Measurements from ENCODE around the gene BHMT2. TPM values are rescaled to one million over a fixed set of nuclear protein-coding genes. Genes with fewer than 3 reads are reported as not detected.

BHMT2 gene
- total RNA-seq, 1 donor from 2014 or later = not detected

DNA sequence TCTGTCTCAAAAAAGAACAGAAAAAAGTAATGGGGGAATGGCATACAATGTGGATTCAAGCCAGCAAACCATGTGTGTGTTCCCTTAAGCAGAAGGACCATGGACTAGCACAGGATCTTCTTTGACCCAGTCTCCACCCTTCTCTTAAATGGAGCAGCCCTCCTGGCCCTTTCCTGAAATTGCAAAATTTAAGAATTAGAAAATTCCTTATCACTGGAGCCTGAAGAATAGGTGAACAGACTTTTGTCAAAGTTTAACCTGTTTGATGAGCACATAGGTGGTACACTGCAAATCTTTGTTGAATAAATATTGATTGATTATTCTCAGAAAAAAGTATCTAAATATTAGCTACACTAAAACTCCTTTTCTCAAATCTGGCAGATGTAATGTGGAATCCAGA lies 12.7 kb upstream of the BHMT2 start:
- CTCF ChIA-PET = no interaction called here

DNA sequence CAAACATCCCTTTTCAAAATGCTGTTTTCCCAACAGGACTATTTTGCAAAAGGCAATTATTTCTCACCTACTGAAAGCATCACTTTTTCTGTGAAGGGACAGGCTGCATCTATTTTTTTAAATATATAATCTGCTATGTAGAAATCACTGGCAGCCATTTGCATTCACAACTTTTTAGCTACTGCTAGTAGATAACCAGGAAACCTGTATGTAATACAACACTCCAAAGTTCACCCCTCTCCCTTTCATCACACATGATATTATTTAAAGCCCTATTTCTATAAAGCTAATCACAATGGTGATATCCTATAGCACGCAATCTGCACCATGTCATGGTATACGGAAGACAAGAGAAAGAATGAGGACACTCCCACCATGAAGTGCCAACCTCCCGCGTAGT lies 9.9 kb upstream of the BHMT2 start:
- H3K27ac Mint-ChIP-seq = no peak overlapping the region
- H3K4me1 Mint-ChIP-seq = no peaks in the 10 kb centered on the region
- intact Hi-C loops (cut with micrococcal nuclease) = no loop called here
- ChIA-PET POLR2A (no interaction called here), CTCF (no interaction called here)
- no peak overlapping the region for H3K4me3 Mint-ChIP-seq
- TF ChIP-seq, protein P1, sequence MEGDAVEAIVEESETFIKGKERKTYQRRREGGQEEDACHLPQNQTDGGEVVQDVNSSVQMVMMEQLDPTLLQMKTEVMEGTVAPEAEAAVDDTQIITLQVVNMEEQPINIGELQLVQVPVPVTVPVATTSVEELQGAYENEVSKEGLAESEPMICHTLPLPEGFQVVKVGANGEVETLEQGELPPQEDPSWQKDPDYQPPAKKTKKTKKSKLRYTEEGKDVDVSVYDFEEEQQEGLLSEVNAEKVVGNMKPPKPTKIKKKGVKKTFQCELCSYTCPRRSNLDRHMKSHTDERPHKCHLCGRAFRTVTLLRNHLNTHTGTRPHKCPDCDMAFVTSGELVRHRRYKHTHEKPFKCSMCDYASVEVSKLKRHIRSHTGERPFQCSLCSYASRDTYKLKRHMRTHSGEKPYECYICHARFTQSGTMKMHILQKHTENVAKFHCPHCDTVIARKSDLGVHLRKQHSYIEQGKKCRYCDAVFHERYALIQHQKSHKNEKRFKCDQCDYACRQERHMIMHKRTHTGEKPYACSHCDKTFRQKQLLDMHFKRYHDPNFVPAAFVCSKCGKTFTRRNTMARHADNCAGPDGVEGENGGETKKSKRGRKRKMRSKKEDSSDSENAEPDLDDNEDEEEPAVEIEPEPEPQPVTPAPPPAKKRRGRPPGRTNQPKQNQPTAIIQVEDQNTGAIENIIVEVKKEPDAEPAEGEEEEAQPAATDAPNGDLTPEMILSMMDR (IDR thresholded peaks at IDR 0.05) = no peak
- H3K27me3 Mint-ChIP-seq = peaks cover 14% of the 10 kb centered on the region
- DNase-seq (no peak), ATAC-seq (ENCODE audit: low read depth) (no peak)
- no peaks in the 10 kb centered on the region for H3K9me3 Mint-ChIP-seq
- no peaks in the 10 kb centered on the region for H3K36me3 Mint-ChIP-seq (ENCODE audit: low read depth)

More for the DNA sequence above, 12.7 kb upstream of the BHMT2 start:
- TF ChIP-seq, protein P1 (IDR thresholded peaks at IDR 0.05) = no peak
- Mint-ChIP-seq H3K27ac (no peak overlapping the region), H3K36me3 (ENCODE audit: low read depth) (no peaks in the 10 kb centered on the region), H3K9me3 (peaks cover 5% of the 10 kb centered on the region), H3K27me3 (peaks cover 10% of the 10 kb centered on the region), H3K4me3 (no peak overlapping the region), H3K4me1 (no peaks in the 10 kb centered on the region)
- DNase-seq = no peak
- intact Hi-C loops (cut with micrococcal nuclease) = no loop called here
- ATAC-seq (ENCODE audit: low read depth) = no peak
- POLR2A ChIA-PET = no interaction called here

DNA sequence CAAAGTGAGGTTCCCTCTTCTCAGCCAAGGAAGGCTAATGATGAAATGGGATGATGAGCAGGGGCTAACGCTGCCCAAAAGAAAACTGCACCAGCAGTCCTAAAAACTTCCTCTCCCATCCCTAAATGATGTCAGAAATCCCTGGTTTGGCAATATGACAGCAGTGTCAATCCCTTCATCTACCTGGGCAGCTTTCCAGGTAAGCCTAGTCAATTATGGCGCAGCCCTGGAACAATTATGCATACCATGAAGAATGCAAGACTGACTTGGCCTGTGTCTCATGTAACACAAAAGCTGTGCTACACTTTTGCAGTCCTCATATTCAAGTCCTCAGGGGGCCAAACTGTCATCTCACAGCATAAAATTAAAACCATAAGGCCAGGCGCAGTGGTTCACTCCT lies 7.1 kb upstream of the BHMT2 start:
- no peak overlapping the region for H3K27ac Mint-ChIP-seq
- DNase-seq = no peak
- intact Hi-C loops (cut with micrococcal nuclease) = no loop called here
- ChIA-PET CTCF (no interaction called here), POLR2A (no interaction called here)
- no peaks in the 10 kb centered on the region for H3K9me3 Mint-ChIP-seq
- ATAC-seq (ENCODE audit: low read depth) = no peak
- H3K27me3 Mint-ChIP-seq = peaks cover 11% of the 10 kb centered on the region
- no peak overlapping the region for H3K4me3 Mint-ChIP-seq
- TF ChIP-seq, protein P1 (IDR thresholded peaks at IDR 0.05) = no peak
- H3K4me1 Mint-ChIP-seq = no peaks in the 10 kb centered on the region
- H3K36me3 Mint-ChIP-seq (ENCODE audit: low read depth) = no peaks in the 10 kb centered on the region

DNA sequence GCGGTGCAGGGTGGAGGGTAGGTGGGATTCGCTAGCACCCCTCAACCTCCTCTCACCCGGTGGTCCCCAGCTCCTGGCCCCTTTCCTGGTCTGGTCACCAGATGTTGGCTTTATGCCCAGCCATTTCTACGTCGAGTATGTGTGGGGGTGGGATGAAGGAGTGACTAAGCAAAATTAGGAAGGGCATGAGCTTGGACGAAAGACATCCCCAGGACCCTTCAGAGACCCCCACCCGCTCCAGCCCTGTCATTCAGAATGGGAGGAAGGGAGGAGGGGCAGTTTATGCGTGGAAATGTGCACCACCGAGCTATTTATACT lies 742 bp downstream of the BHMT2 start:
- intact Hi-C loops (cut with micrococcal nuclease) = no loop called here
- no peak for ATAC-seq (ENCODE audit: low read depth)
- Mint-ChIP-seq H3K27me3 (peaks cover 28% of the 10 kb centered on the region), H3K27ac (no peak overlapping the region), H3K4me1 (no peaks in the 10 kb centered on the region), H3K36me3 (ENCODE audit: low read depth) (no peaks in the 10 kb centered on the region), H3K4me3 (no peak overlapping the region), H3K9me3 (peaks cover 4% of the 10 kb centered on the region)
- POLR2A ChIA-PET = no interaction called here
- TF ChIP-seq, protein P1 (IDR thresholded peaks at IDR 0.05) = no peak
- CTCF ChIA-PET = no interaction called here
- no peak for DNase-seq

DNA sequence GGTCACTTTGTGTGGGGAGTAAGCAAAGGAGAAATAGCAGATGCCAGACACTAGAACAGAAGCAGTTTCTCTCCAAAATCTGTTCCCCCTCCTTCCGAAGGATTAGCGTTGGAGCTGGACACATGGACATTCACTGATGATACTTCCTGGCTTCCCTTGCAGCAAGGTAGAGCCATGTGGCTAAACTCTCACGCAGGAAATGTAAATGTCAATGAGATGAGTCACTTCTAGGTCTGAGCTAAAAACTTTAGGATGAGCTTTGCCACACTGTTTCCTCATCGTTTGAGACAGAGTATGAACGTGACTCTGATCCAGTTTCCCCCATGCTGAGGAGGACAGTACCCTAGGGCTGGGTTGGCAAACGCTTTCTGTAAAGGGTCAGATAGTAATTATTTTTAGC lies 5.1 kb downstream of the BHMT2 start:
- intact Hi-C loops (cut with micrococcal nuclease) = no loop called here
- DNase-seq = no peak
- H3K9me3 Mint-ChIP-seq = no peaks in the 10 kb centered on the region
- no peaks in the 10 kb centered on the region for H3K36me3 Mint-ChIP-seq (ENCODE audit: low read depth)
- no peak for ATAC-seq (ENCODE audit: low read depth)
- peaks cover 16% of the 10 kb centered on the region for H3K27me3 Mint-ChIP-seq
- TF ChIP-seq, protein P1 (IDR thresholded peaks at IDR 0.05) = no peak
- no peak overlapping the region for H3K27ac Mint-ChIP-seq
- H3K4me1 Mint-ChIP-seq = no peaks in the 10 kb centered on the region
- H3K4me3 Mint-ChIP-seq = no peak overlapping the region
- POLR2A ChIA-PET = no interaction called here
- CTCF ChIA-PET = no interaction called here

Measured in activated B cell treated with CpG ODN at 0.5 μM for 24 hours (primary cell).